Stomach (tissue), 9 donors: ENCODE results near the gene SMIM22. TPM values are rescaled to one million over a fixed set of nuclear protein-coding genes. Genes with fewer than 3 reads are reported as not detected.

Experiments used
- DNase-seq, 2 donors: peaks; one replicate each; pipeline versions ENCODE4 v3.0.0 to v3.0.0-alpha.2; 2013 to 2019
- H3K27ac ChIP-seq, 5 donors: fragments of 200-600 bp in 4 of 5; sonication (generic) in 4 of 5; one replicate each; pipeline ENCODE4 v1.5.1; 2013 to 2019; ENCODE audit warnings: mild to moderate bottlenecking in 1 of 5, moderate library complexity in 1 of 5
- H3K27me3 ChIP-seq, 3 donors: fragments of 200-600 bp; sonication (generic); one replicate each; pipeline ENCODE4 v1.5.1; 2017 to 2019; ENCODE audit warnings: mixed run types in 1 of 3
- H3K36me3 ChIP-seq, 4 donors: fragments of 200-600 bp; sonication (generic); 1 replicate in 3 of 4; 2 replicates in 1 of 4; pipeline ENCODE4 v1.5.1; 2016 to 2019
- H3K4me1 ChIP-seq, 4 donors: fragments of 200-600 bp; sonication (generic); one replicate each; pipeline ENCODE4 v1.5.1; 2016 to 2019
- H3K4me3 ChIP-seq, 4 donors: fragments of 200-600 bp; sonication (generic) in 3 of 4; one replicate each; pipeline ENCODE4 v1.5.1; 2016 to 2019; ENCODE audit warnings: mild to moderate bottlenecking in 1 of 4
- H3K9me3 ChIP-seq, 4 donors: fragments of 200-600 bp; sonication (generic); one replicate each; pipeline ENCODE4 v1.5.1; 2016 to 2019
- EP300 ChIP-seq: sonication (generic); formaldehyde crosslinking; IDR thresholded peaks from one replicate; pipeline ENCODE4 v1.6.1; 2017; ENCODE audit warnings: antibody characterized with exemption
- POLR2A ChIP-seq, 4 donors: fragments of 450-650 bp; IDR thresholded peaks; one replicate each; pipeline ENCODE4 v1.6.1; 2016; ENCODE audit warnings: antibody characterized with exemption in 4 of 4, control low read depth in 2 of 4, mild to moderate bottlenecking in 1 of 4, moderate library complexity in 1 of 4
- POLR2AphosphoS5 ChIP-seq, 3 donors: sonication (generic); formaldehyde crosslinking; IDR thresholded peaks; one replicate each; pipeline ENCODE4 v1.6.1; 2016; ENCODE audit warnings: antibody characterized with exemption in 3 of 3
- WGBS, 5 donors: extraction: QIAGEN DNeasy Blood & Tissue Kit in 3 of 5; methylation state at CpG; one replicate each; pipeline versions ENCODE4 v1.1.5 to v1.1.7; 2013 to 2018; 5-methylcytosine and 5-hydroxymethylcytosine counted together
- intact Hi-C: fragments of 100-400 bp; cut with DNase I; formaldehyde crosslinking; loops from one replicate; pipeline ENCODE4 v1.15.1; 2023; ENCODE audit warnings: low total_unique reads
- polyA plus RNA-seq, 3 donors: library from polyadenylated mRNA; stranded (reverse); fragments of 200-250 nt; gene quantifications; one replicate each; pipeline ENCODE4 v1.2.3, GENCODE V29; 2013
- total RNA-seq, 5 donors: library from RNA; depleted of rRNA; stranded (reverse); fragments of >200 nt; gene quantifications; one replicate each; pipeline versions ENCODE4 v1.1.0 to v1.2.3, GENCODE V29; 2014 to 2016
- TF ChIP-seq, protein P1 (sequence below), 7 experiments: fragments of 450-650 bp in 4 of 7; fragments of 200-600 bp in 3 of 7; sonication (generic) in 3 of 7; IDR thresholded peaks; one replicate each; pipeline ENCODE4 v1.5.1; 2016 to 2019; ENCODE audit warnings: antibody characterized with exemption in 7 of 7, control low read depth in 2 of 7, mild to moderate bottlenecking in 1 of 7
- donor health status: healthy with polysubstance abuse.
- donor health status: Bipolar disorder and iron deficiency.
- donor health status: healthy.

SMIM22 gene
- total and polyA plus RNA-seq, 8 donors: 20.5 to 1,027 (median 391) TPM

GRCh38 chr16:4799171-4799855 is 4.1 kb downstream of the SMIM22 start:
- peak overlapping the region in 2 of 5 donors; percentile 86 to 94 for H3K27ac ChIP-seq
- TF ChIP-seq POLR2AphosphoS5 (IDR thresholded peaks at IDR 0.05) (no peak), EP300 (no peak), POLR2A (IDR thresholded peaks at IDR 0.05) (no peak)
- TF ChIP-seq, protein P1, sequence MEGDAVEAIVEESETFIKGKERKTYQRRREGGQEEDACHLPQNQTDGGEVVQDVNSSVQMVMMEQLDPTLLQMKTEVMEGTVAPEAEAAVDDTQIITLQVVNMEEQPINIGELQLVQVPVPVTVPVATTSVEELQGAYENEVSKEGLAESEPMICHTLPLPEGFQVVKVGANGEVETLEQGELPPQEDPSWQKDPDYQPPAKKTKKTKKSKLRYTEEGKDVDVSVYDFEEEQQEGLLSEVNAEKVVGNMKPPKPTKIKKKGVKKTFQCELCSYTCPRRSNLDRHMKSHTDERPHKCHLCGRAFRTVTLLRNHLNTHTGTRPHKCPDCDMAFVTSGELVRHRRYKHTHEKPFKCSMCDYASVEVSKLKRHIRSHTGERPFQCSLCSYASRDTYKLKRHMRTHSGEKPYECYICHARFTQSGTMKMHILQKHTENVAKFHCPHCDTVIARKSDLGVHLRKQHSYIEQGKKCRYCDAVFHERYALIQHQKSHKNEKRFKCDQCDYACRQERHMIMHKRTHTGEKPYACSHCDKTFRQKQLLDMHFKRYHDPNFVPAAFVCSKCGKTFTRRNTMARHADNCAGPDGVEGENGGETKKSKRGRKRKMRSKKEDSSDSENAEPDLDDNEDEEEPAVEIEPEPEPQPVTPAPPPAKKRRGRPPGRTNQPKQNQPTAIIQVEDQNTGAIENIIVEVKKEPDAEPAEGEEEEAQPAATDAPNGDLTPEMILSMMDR (IDR thresholded peaks at IDR 0.05): no peak
- H3K9me3 ChIP-seq: no peaks in the 10 kb centered on the region
- H3K4me3 ChIP-seq: no peak overlapping the region
- no peaks in the 10 kb centered on the region for H3K27me3 ChIP-seq
- H3K4me1 ChIP-seq: peaks cover 34 to 52% (median 47%) of the 10 kb centered on the region in 4 donors
- WGBS, 5 donors: 71 to 90% (median 78%) methylated on average over 18 to 19 of the region's 19 CpGs
- peaks cover 4 to 42% (median 32%) of the 10 kb centered on the region in 4 donors for H3K36me3 ChIP-seq
- intact Hi-C loops: no loop called here
- DNase-seq: no peak

DNA sequence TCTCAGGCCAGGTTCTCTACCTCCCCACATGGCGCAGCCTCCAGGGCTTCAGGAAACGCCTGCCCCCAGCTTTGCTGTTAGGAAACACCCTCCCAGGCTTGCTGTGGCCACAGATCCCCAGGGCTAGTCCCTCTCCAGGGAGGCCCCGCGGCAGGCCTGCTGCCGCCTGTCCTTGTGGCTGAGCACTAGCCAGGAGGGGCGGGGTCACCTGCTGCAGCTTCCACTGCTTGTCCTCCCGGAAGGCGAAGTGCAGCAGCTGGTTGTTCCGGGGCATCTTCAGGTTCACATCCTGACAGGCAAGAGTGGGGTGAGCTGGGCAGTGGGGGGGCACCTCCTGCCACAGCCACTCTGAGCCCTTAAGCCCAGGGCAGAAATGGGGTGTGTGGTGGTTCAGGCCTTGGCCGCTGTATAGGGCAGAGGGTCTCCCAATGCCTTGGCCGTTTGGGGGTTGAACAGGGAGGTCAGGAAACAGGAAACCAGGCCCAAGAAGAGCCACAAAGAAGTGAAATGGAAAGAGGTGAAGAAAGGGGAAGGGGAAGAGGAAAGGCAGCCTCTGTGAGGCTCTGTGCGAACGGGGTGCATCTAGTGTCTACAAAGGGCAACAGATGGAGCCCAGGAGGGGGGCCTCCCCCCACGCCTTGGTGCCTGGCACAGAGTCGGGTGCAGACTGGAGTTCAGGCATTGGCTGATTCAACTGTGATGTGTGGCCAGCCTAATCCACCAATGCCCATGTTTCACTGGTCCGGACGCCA is 5.3 kb downstream of the SMIM22 start:
- TF ChIP-seq, protein P1 (IDR thresholded peaks at IDR 0.05): no peak
- TF ChIP-seq POLR2A (IDR thresholded peaks at IDR 0.05) (no peak), EP300 (no peak), POLR2AphosphoS5 (IDR thresholded peaks at IDR 0.05) (no peak)
- DNase-seq: peak; percentile 75 to 84
- H3K27ac ChIP-seq: peak overlapping the region; percentile 39 to 94 (median 90)
- 42 to 57% (median 46%) methylated on average over 12 to 17 of the region's 17 CpGs for WGBS, 5 donors
- H3K4me1 ChIP-seq: peaks cover 46 to 64% (median 49%) of the 10 kb centered on the region in 4 donors
- H3K9me3 ChIP-seq: no peaks in the 10 kb centered on the region
- intact Hi-C loops: no loop called here
- H3K36me3 ChIP-seq: peaks cover 10 to 53% (median 43%) of the 10 kb centered on the region in 4 donors
- H3K4me3 ChIP-seq: peak overlapping the region in 1 of 4 donors; percentile 96
- H3K27me3 ChIP-seq: no peaks in the 10 kb centered on the region

DNA sequence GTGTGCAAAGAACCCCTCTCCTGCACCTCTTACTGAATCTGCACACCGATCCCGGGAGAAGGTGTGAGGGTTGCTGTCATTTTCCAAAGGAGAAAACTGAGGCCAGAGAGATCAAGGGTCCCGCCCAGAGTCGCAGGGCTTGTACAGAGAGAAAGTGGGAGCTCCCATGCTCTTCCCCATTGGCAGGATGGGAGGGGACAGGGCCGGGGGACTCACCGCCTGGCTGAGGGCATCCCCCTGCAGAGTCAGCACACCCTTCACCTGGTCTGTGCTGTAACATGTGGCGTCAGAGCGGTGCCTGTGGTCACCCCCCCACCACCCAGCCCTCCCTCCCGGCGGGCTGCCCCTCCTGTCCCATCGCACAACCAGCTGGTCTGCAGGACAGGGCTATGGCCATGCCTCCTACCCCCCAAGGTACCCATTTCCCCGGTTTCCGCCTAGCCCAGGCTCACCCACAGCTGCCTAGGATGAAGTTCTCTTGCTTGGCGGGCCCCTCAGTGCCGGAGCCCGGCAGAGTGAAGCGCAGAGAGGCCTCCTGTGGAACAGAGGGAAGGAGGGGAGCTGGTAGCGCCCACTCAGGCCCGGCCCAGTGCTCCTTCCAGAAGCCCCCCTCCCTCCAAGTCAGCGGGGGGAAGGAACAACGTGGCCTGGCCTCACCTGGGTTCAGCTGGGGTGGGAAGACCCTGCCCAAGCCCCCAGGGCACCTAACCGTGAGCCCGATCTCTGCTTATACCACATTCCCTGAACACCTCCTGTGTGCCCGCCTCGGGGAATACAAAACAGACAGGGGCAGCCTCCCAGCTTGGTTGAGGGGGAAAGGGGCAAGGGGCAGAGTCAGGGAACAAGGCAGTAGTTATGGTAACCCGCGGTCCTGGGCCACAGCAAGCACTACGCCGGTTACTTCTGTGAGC is 6.1 kb downstream of the SMIM22 start:
- peaks cover 45 to 64% (median 47%) of the 10 kb centered on the region in 4 donors for H3K4me1 ChIP-seq
- no peaks in the 10 kb centered on the region for H3K9me3 ChIP-seq
- intact Hi-C loops: no loop called here
- peak overlapping the region; percentile 69 to 96 (median 90) for H3K4me3 ChIP-seq
- TF ChIP-seq POLR2AphosphoS5 (IDR thresholded peaks at IDR 0.05): no peak
- no peak for TF ChIP-seq EP300
- TF ChIP-seq POLR2A (IDR thresholded peaks at IDR 0.05): no peak
- TF ChIP-seq, protein P1 (IDR thresholded peaks at IDR 0.05): no peak
- H3K27me3 ChIP-seq: no peaks in the 10 kb centered on the region
- 32 to 49% (median 36%) methylated on average over 8 to 29 of the region's 29 CpGs for WGBS, 5 donors
- DNase-seq: peak in 1 of 2 donors; percentile 34
- peak overlapping the region; percentile 86 to 96 (median 93) for H3K27ac ChIP-seq
- peaks cover 14 to 62% (median 52%) of the 10 kb centered on the region in 4 donors for H3K36me3 ChIP-seq
